Caco-2 (cell line): Measurements from ENCODE around the gene TXNDC17. TPM values are rescaled to one million over a fixed set of nuclear protein-coding genes. Genes with fewer than 3 reads are reported as not detected.

ENCODE experiments used
- BruUV-seq: library from RNA; stranded (reverse); fragments of 400-500 nt; replicated peaks from 2 replicates; lab custom pipeline; 2021; lab: Mats Ljungman, UMichigan
- CTCF ChIA-PET: fragments of 300-600 bp; sonication (Branson Sonifier 250); formaldehyde crosslinking; loops from one replicate; lab custom pipeline; 2022; ENCODE audit warnings: antibody characterized with exemption; lab: Charles Lee
- POLR2A ChIA-PET: fragments of 300-600 bp; sonication (Branson Sonifier 250); formaldehyde crosslinking; loops from one replicate; lab custom pipeline; 2022; ENCODE audit warnings: antibody characterized with exemption; lab: Charles Lee
- DNase-seq, 2 experiments: peaks; one replicate each; pipeline versions ENCODE4 v3.0.0 to v3.0.0-alpha.2; 2020 to 2022
- H3K27me3 ChIP-seq: replicated peaks from 2 replicates; pipeline ENCODE4 v1.6.0; 2011; ENCODE audit warnings: low read length; ENCODE audit not compliant: control insufficient read depth, insufficient read depth
- H3K36me3 ChIP-seq: 2 replicates; pipeline ENCODE4 v1.5.1; 2011; ENCODE audit warnings: low read length; ENCODE audit not compliant: control insufficient read depth, insufficient read depth
- H3K4me1 ChIP-seq: fragments of 250-450 bp; sonication (Bioruptor Pico); 2 replicates; pipeline ENCODE4 v1.5.1; 2020; ENCODE audit warnings: mild to moderate bottlenecking
- H3K4me3 ChIP-seq: 2 replicates; pipeline ENCODE4 v1.5.1; 2011; ENCODE audit warnings: low read depth, mild to moderate bottlenecking, control low read depth, low read length
- H3K9me3 ChIP-seq: fragments of 250-450 bp; sonication (Bioruptor Pico); 2 replicates; pipeline ENCODE4 v1.5.1; 2020; ENCODE audit warnings: mild to moderate bottlenecking, moderate library complexity
- H3K27ac Mint-ChIP-seq: one replicate; pipeline ENCODE4 v1.8.0; 2022; ENCODE audit warnings: mixed read lengths; ENCODE audit not compliant: unreplicated experiment
- H3K27me3 Mint-ChIP-seq: one replicate; pipeline ENCODE4 v1.8.0; 2022; ENCODE audit warnings: mixed read lengths; ENCODE audit not compliant: insufficient read depth, unreplicated experiment
- H3K36me3 Mint-ChIP-seq: one replicate; pipeline ENCODE4 v1.8.0; 2022; ENCODE audit warnings: mild to moderate bottlenecking, mixed read lengths; ENCODE audit not compliant: insufficient read depth, unreplicated experiment
- H3K4me1 Mint-ChIP-seq: one replicate; pipeline ENCODE4 v1.8.0; 2022; ENCODE audit warnings: low read depth, mixed read lengths; ENCODE audit not compliant: unreplicated experiment
- H3K4me3 Mint-ChIP-seq: one replicate; pipeline ENCODE4 v1.8.0; 2022; ENCODE audit warnings: mild to moderate bottlenecking, moderate library complexity, mixed read lengths; ENCODE audit not compliant: unreplicated experiment
- H3K9me3 Mint-ChIP-seq: one replicate; pipeline ENCODE4 v1.8.0; 2022; ENCODE audit warnings: mixed read lengths; ENCODE audit not compliant: unreplicated experiment
- CTCF ChIP-seq, 2 experiments: fragments of 200-600 bp in 1 of 2; IDR thresholded peaks; 1 replicate in 1 of 2; 2 replicates in 1 of 2; pipeline versions ENCODE4 v1.5.1 to v1.8.0; 2011 to 2022; ENCODE audit warnings: antibody characterized with exemption in 1 of 2, control low read depth in 1 of 2, inconsistent platforms in 1 of 2, low read depth in 1 of 2, low read length in 1 of 2, mild to moderate bottlenecking in 1 of 2, moderate library complexity in 1 of 2; ENCODE audit not compliant: insufficient read depth in 1 of 2, severe bottlenecking in 1 of 2, unreplicated experiment in 1 of 2
- intact Hi-C: fragments of 100-400 bp; cut with micrococcal nuclease; formaldehyde crosslinking; loops from one replicate; pipeline ENCODE4 v1.10.0; 2022; ENCODE audit not compliant: unreplicated experiment
- total RNA-seq: library from RNA; stranded (reverse); gene quantifications from 2 replicates; pipeline ENCODE4 v1.2.3, GENCODE V29; 2022

Gene TXNDC17
- total RNA-seq, 1 experiment from 2014 or later, result 59.1 TPM

GRCh38 chr17:6638046-6638908 is 2.6 kb upstream of the TXNDC17 start:
- Mint-ChIP-seq H3K27me3 (no peaks in the 10 kb centered on the region), H3K36me3 (peaks cover 9% of the 10 kb centered on the region), H3K9me3 (no peaks in the 10 kb centered on the region), H3K4me1 (no peaks in the 10 kb centered on the region), H3K27ac (no peak overlapping the region), H3K4me3 (no peak overlapping the region)
- Histone ChIP-seq H3K27me3 (no peaks in the 10 kb centered on the region), H3K4me1 (no peaks in the 10 kb centered on the region), H3K9me3 (no peaks in the 10 kb centered on the region), H3K4me3 (no peak overlapping the region), H3K36me3 (no peaks in the 10 kb centered on the region)
- no peak for TF ChIP-seq CTCF (IDR thresholded peaks at IDR 0.05; ENCODE audit: insufficient read depth in 1 of 2, low read depth in 1 of 2, low read length in 1 of 2, severe bottlenecking in 1 of 2, unreplicated experiment in 1 of 2)
- intact Hi-C loops, result no loop called here
- ChIA-PET CTCF (no interaction called here), POLR2A (no interaction called here)
- DNase-seq, result no peak
- BruUV-seq, result no TSS peak

- Histone ChIP-seq H3K36me3 (no peaks in the 10 kb centered on the region), H3K4me3 (peak overlapping the region; percentile 71), H3K4me1 (no peaks in the 10 kb centered on the region), H3K9me3 (no peaks in the 10 kb centered on the region), H3K27me3 (no peaks in the 10 kb centered on the region)
- Mint-ChIP-seq H3K4me1 (no peaks in the 10 kb centered on the region), H3K9me3 (no peaks in the 10 kb centered on the region), H3K4me3 (peak overlapping the region; percentile 91), H3K36me3 (peaks cover 9% of the 10 kb centered on the region), H3K27me3 (no peaks in the 10 kb centered on the region), H3K27ac (peak overlapping the region; percentile 95)
- CTCF ChIA-PET, result interaction anchor here (0.7 kb wide), 1 partner anchor 58 kb away, joined by 3 read pairs; no protein-coding TSS in a partner anchor
- POLR2A ChIA-PET, result no interaction called here
- no peak for TF ChIP-seq CTCF (IDR thresholded peaks at IDR 0.05; ENCODE audit: insufficient read depth in 1 of 2, low read depth in 1 of 2, low read length in 1 of 2, severe bottlenecking in 1 of 2, unreplicated experiment in 1 of 2)
- BruUV-seq, result no TSS peak
- intact Hi-C loops, result no loop called here
- no peak for DNase-seq
Measured at GRCh38 chr17:6639014-6639585, 1.8 kb upstream of the TXNDC17 start.

- Mint-ChIP-seq H3K27ac (peak overlapping the region; percentile 95), H3K36me3 (peaks cover 9% of the 10 kb centered on the region), H3K27me3 (no peaks in the 10 kb centered on the region), H3K4me3 (peak overlapping the region; percentile 91), H3K4me1 (no peaks in the 10 kb centered on the region), H3K9me3 (no peaks in the 10 kb centered on the region)
- no TSS peak for BruUV-seq
- intact Hi-C loops, result loop anchor here (5.0 kb wide), 1 partner anchor 168 kb away; no protein-coding TSS in a partner anchor
- Histone ChIP-seq H3K4me3 (peak overlapping the region; percentile 71), H3K36me3 (no peaks in the 10 kb centered on the region), H3K4me1 (no peaks in the 10 kb centered on the region), H3K27me3 (no peaks in the 10 kb centered on the region), H3K9me3 (no peaks in the 10 kb centered on the region)
- peak in 1 of 2 experiments; percentile 37 for DNase-seq
- CTCF ChIA-PET, result interaction anchor here (0.7 to 1.0 kb wide), 3 partner anchors 9 to 209 kb away, joined by 3 read pairs; no protein-coding TSS in a partner anchor
- POLR2A ChIA-PET, result no interaction called here
- TF ChIP-seq CTCF (IDR thresholded peaks at IDR 0.05; ENCODE audit: insufficient read depth in 1 of 2, low read depth in 1 of 2, low read length in 1 of 2, severe bottlenecking in 1 of 2, unreplicated experiment in 1 of 2), result no peak
Measured at GRCh38 chr17:6639586-6640535, 999 bp upstream of the TXNDC17 start.
